ENCODE data around the gene DPYSL5. TPM values are rescaled to one million over a fixed set of nuclear protein-coding genes. Genes with fewer than 3 reads are reported as not detected.

DPYSL5 gene
- total and polyA plus RNA-seq, 2 of the 8 experiments (the other 6 are each of a cell fraction or from before 2014, with no cell fraction given), result 11.9 to 16.4 TPM

GRCh38 chr2:26942543-26943295 is 94.8 kb downstream of the DPYSL5 start (continued):
- no peak for TF ChIP-seq CBX5 (IDR thresholded peaks at IDR 0.05; ENCODE audit: low read depth, low read length)
- peak in 1 of 2 experiments; percentile 54; a peak in 1 of 4 replicates for TF ChIP-seq HDAC2 (IDR thresholded peaks at IDR 0.05; ENCODE audit: borderline replicate concordance in 1 of 2, low read depth in 2 of 2, low read length in 2 of 2)
- TF ChIP-seq BACH1 (IDR thresholded peaks at IDR 0.05; ENCODE audit: low read length), result no peak
- TF ChIP-seq RBBP5 (IDR thresholded peaks at IDR 0.05; ENCODE audit: borderline replicate concordance, low read depth, low read length), result peak; percentile 56; the same call in 1 of the 2 replicates
- no peak for TF ChIP-seq FOSL1 (IDR thresholded peaks at IDR 0.05; ENCODE audit: insufficient read depth, low read depth, low read length)
- TF ChIP-seq SP2 (IDR thresholded peaks at IDR 0.05; ENCODE audit: low read length), result no peak
- no peak for TF ChIP-seq CHD2 (IDR thresholded peaks at IDR 0.05; ENCODE audit: low read length)
- no peak for TF ChIP-seq SIX5 (IDR thresholded peaks at IDR 0.05; ENCODE audit: low read depth, low read length)
- no peak; the same call in 1 of the 2 replicates for TF ChIP-seq JUND (IDR thresholded peaks at IDR 0.05; ENCODE audit: low read length)
- no peak for TF ChIP-seq ZNF274 (IDR thresholded peaks at IDR 0.05; ENCODE audit: borderline replicate concordance, extremely low read depth, low read length)
- TF ChIP-seq EZH2 (IDR thresholded peaks at IDR 0.05; ENCODE audit: low read depth, low read length, severe bottlenecking), result peak; percentile 42
- TF ChIP-seq RFX5 (IDR thresholded peaks at IDR 0.05; ENCODE audit: borderline replicate concordance, low read depth, low read length), result no peak
- peak; percentile 85 to 90 (median 85) for TF ChIP-seq CTCF (IDR thresholded peaks at IDR 0.05; ENCODE audit: control extremely low read depth in 1 of 3, insufficient read depth in 1 of 3, low read depth in 1 of 3, low read length in 3 of 3)
- no peak for TF ChIP-seq SIN3A (conservative IDR thresholded peaks at IDR 0.05 in 1 of 2, IDR thresholded peaks at IDR 0.05 in 1 of 2; ENCODE audit: low read depth in 1 of 2, low read length in 2 of 2)
- peak; percentile 62 for TF ChIP-seq KDM4A (IDR thresholded peaks at IDR 0.05; ENCODE audit: low read depth, low read length, severe bottlenecking)
- peak; percentile 58; the same call in 1 of the 2 replicates for TF ChIP-seq YY1 (IDR thresholded peaks at IDR 0.05; ENCODE audit: low read depth, low read length)
- TF ChIP-seq PHF8 (conservative IDR thresholded peaks at IDR 0.05; ENCODE audit: low read depth, low read length), result no peak
- TF ChIP-seq POLR2AphosphoS5 (IDR thresholded peaks at IDR 0.05; ENCODE audit: low read depth, low read length), result no peak
- no peak for TF ChIP-seq SRF (IDR thresholded peaks at IDR 0.05; ENCODE audit: low read depth, low read length)
- TF ChIP-seq KDM1A (IDR thresholded peaks at IDR 0.05; ENCODE audit: borderline replicate concordance, low read length), result 0 out of 2 replicates have a peak, but pooled peaks have one; percentile 39
- TF ChIP-seq EGR1 (IDR thresholded peaks at IDR 0.05; ENCODE audit: borderline replicate concordance, low read depth, low read length), result no peak; the same call in 1 of the 2 replicates
